ENCODE measurements around the gene TECPR2. TPM values are rescaled to one million over a fixed set of nuclear protein-coding genes. Genes with fewer than 3 reads are reported as not detected.

The TECPR2 gene
- polyA plus RNA-seq, 1 donor (not counting 4 experiments of a cell fraction or from before 2014, with no cell fraction given) = 8.3 TPM

- Histone ChIP-seq H3K27ac (ENCODE audit: control insufficient read depth, insufficient read depth, low read length) (no peak overlapping the region), H3K27me3 (ENCODE audit: control insufficient read depth, extremely low read depth, insufficient read depth, low read length) (no peaks in the 10 kb centered on the region), H3K36me3 (ENCODE audit: control insufficient read depth in 2 of 2, extremely low read depth in 1 of 2, insufficient read depth in 2 of 2, low read length in 2 of 2) (peaks cover 3 to 5% of the 10 kb centered on the region in 2 experiments), H3K4me3 (ENCODE audit: control insufficient read depth in 2 of 3, extremely low read depth in 1 of 3, insufficient read depth in 2 of 3, low read depth in 1 of 3, low read length in 3 of 3) (no peak overlapping the region), H4K20me1 (ENCODE audit: control insufficient read depth, extremely low read depth, insufficient read depth, low read length) (no peaks in the 10 kb centered on the region), H3K79me2 (ENCODE audit: control insufficient read depth, insufficient read depth, low read length) (no peaks in the 10 kb centered on the region), H3K4me2 (ENCODE audit: control insufficient read depth, extremely low read depth, insufficient read depth, low read depth, low read length) (no peak overlapping the region), H3K9ac (ENCODE audit: control insufficient read depth, extremely low read depth, insufficient read depth, low read length) (no peak overlapping the region), H3K9me3 (ENCODE audit: control insufficient read depth, low read depth, low read length) (no peaks in the 10 kb centered on the region), H3K9me1 (ENCODE audit: control insufficient read depth, extremely low read depth, insufficient read depth, low read length) (no peaks in the 10 kb centered on the region), H2AFZ (ENCODE audit: control insufficient read depth, low read length) (no peak overlapping the region), H3K4me1 (ENCODE audit: control insufficient read depth, extremely low read depth, insufficient read depth, low read length) (peaks cover 26% of the 10 kb centered on the region)
- DNase-seq (ENCODE audit: low read depth, low spot score) (no peak), FAIRE-seq (no peak)
- TF ChIP-seq EZH2 (IDR thresholded peaks at IDR 0.05; ENCODE audit: low read length) = no peak
- TF ChIP-seq CTCF (optimal IDR thresholded peaks at IDR 0.05 in 1 of 3, IDR thresholded peaks at IDR 0.05 in 1 of 3, conservative IDR thresholded peaks at IDR 0.05 in 1 of 3; ENCODE audit: extremely low read depth in 1 of 3, insufficient read depth in 2 of 3, low read length in 3 of 3) = no peak
- dilution Hi-C loops (cut with MboI; ENCODE audit: extremely low pct_ligation_motif_present, low sequenced_read_pairs) = no loop called here
Observed at GRCh38 chr14:102498678-102499265, 136.0 kb downstream of the TECPR2 start.

GRCh38 chr14:102499401-102500157 lies 136.8 kb downstream of the TECPR2 start:
- Histone ChIP-seq H3K4me2 (ENCODE audit: control insufficient read depth, extremely low read depth, insufficient read depth, low read depth, low read length) (peak overlapping the region; percentile 43), H3K79me2 (ENCODE audit: control insufficient read depth, insufficient read depth, low read length) (no peaks in the 10 kb centered on the region), H3K4me3 (ENCODE audit: control insufficient read depth in 2 of 3, extremely low read depth in 1 of 3, insufficient read depth in 2 of 3, low read depth in 1 of 3, low read length in 3 of 3) (no peak overlapping the region), H4K20me1 (ENCODE audit: control insufficient read depth, extremely low read depth, insufficient read depth, low read length) (no peaks in the 10 kb centered on the region), H2AFZ (ENCODE audit: control insufficient read depth, low read length) (no peak overlapping the region), H3K4me1 (ENCODE audit: control insufficient read depth, extremely low read depth, insufficient read depth, low read length) (peaks cover 26% of the 10 kb centered on the region), H3K36me3 (ENCODE audit: control insufficient read depth in 2 of 2, extremely low read depth in 1 of 2, insufficient read depth in 2 of 2, low read length in 2 of 2) (peaks cover 3 to 6% of the 10 kb centered on the region in 2 experiments), H3K9me3 (ENCODE audit: control insufficient read depth, low read depth, low read length) (no peaks in the 10 kb centered on the region), H3K27me3 (ENCODE audit: control insufficient read depth, extremely low read depth, insufficient read depth, low read length) (no peaks in the 10 kb centered on the region), H3K9me1 (ENCODE audit: control insufficient read depth, extremely low read depth, insufficient read depth, low read length) (no peaks in the 10 kb centered on the region), H3K9ac (ENCODE audit: control insufficient read depth, extremely low read depth, insufficient read depth, low read length) (peak overlapping the region; percentile 59), H3K27ac (ENCODE audit: control insufficient read depth, insufficient read depth, low read length) (peak overlapping the region; percentile 84)
- dilution Hi-C loops (cut with MboI; ENCODE audit: extremely low pct_ligation_motif_present, low sequenced_read_pairs) = no loop called here
- DNase-seq (ENCODE audit: low read depth, low spot score) (no peak), FAIRE-seq (no peak)
- TF ChIP-seq CTCF (optimal IDR thresholded peaks at IDR 0.05 in 1 of 3, IDR thresholded peaks at IDR 0.05 in 1 of 3, conservative IDR thresholded peaks at IDR 0.05 in 1 of 3; ENCODE audit: extremely low read depth in 1 of 3, insufficient read depth in 2 of 3, low read length in 3 of 3) (no peak), EZH2 (IDR thresholded peaks at IDR 0.05; ENCODE audit: low read length) (no peak)
